Stimulated activated CD4-positive, alpha-beta T cell treated with anti-CD3 and anti-CD28 coated beads, Interleukin-1b, Interleukin-23, amount 100 ng/mL, for 1 hour (primary cell): Measurements from ENCODE around the gene SLC27A4.

Experiments used
- DNase-seq, 2 donors: peaks; one replicate each; pipeline ENCODE4 v3.0.0-alpha.2; 2020; ENCODE audit warnings: low read depth in 2 of 2

The SLC27A4 gene

DNA sequence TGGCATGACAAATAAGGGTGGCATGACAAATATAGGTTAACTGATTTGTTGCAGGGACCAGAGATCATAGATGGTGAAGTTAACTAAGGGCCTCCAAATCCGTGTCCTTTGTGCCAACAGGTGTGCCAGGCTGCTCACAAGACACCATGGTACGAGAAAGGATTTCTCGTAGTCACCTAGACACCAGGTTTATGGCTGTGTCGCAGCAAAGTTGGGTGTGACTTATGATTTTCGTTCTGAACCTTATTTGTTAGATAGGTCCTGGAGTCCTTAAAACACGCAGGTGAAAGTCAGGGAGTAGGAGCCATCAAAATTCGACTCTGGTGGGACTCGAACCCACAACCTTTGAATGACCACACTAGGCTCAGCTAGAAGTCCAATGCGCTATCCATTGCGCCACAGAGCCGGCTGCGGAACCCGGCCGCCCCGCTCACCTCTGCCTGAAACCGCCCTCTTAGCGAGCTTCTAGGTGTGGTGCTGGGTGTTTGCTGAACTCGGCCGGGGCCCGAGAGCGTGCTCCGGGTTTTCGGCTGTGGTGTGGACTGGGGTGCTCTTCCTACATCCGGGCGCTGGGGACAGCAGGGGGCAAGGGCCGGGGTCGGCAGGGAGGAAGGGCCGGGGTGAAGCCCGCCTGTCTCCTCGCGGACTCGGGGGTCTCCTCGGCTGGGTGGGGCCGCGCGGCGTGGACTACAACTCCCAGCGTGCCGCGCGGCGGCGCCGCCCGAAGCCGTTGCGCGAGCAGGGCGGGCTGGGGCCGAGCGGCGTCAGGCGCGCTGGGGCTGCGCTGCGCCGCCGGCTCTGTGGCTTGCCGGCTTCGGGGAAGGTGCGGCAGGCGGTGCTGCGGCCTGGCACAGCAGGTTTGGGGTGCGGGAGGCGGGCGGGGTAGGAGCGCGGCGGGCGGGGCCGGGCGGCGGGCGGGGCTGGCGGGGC lies at the start of gene SLC27A4:
Gene SLC27A4, plus strand, starts transcription at position 767 of the 930 bp plus-strand sequence. CDS start 2,606 bp downstream, outside the sequence.
- DNase-seq, result peak; percentile 54

DNA sequence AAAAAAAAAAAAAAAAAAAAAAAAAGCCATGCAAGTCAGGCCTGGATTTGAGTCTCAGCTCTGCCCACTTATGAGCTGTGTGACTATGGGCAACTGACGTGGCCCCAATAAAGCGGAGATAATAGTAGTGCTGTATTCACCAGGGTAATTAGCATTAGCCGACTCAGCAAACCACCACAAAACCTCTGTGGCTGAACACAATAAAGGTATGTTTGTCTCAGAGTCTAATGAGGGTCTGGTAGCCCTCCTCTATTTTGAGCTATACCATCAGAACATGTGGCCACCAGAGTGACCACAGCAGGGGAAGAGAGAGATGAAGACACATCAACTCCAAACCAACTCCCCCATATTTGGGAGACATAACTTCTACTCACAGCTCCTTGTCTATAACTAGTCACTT lies 48.3 kb upstream of the SLC27A4 start:
- DNase-seq, result no peak

DNA sequence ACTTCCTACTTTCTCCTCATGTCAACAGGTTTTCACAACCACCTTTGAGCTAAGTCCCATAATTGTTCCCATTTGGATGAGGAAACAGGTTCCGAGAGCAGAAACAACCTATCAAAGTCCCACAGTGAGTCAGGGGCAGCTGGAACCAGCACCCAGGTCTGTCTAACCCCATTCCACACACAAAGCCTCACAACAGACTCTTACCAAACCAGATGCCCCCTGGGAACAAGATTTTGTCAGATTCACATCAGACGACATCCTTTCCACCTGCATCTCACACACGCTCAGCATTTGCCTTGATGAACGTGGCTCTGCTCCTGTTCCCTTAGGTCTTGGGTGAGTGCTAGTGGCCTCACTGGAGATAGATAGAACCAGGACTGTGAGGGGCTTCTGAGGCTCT lies 47.2 kb upstream of the SLC27A4 start:
- DNase-seq, result no peak

DNA sequence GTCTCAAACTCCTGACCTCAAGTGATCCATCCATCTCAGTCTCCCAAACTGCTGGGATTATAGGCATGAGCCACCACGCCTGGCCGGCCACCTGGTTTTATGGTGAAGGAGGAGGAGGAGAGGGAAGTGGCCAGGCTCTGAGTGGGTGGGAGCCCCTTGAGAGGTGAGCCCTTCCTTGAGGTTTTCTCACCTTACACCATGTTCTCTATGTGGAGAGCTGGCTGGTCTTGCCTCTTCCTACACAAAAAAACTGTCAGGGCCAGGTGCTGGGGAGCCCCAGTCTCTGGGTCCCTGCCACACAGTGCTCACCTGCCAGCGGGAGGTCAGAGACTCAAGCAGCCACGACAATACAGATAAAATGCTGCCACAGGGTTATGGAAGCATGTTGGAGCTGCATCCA lies 46.2 kb upstream of the SLC27A4 start:
- no peak for DNase-seq

DNA sequence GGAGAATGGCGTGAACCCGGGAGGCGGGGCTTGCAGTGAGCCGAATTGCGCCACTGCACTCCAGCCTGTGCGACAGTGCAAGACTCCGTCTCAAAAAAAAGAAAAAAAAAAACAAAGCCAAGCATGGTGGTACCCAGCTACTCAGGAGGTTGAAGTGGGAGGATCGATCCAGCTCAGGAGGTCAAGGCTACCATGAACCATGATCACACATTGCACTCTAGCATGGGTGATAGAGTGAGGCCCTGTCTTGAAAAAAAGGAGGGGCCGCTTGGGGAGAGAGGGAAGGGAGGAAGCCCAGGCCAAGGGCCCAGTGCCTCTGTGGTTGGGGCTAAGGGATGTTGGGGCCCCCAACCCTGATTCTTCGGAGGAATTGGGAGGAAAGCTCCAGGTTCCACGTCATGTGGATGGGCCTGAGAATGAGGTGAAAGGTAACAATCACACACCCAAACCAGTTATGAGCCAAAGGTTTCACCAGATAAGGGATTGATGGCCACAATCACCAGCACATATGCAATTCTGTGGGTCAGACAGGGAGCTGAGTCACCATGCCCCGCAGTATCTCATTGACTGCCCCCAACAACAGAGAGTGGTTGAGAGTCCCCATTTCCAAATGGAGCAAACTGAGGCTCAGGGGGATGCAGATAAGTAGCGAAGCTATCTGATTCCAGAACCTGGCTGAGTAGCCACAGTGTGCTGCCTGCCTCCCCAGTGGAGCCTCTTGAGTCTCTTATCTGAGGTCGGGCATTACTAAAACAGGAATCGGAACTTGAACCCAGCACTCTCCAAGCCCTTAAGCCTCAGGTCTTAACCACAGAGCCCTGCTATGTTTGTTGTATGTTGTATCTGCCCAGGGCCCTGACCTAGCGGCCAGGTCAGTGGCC lies 43.7 kb upstream of the SLC27A4 start:
- no peak for DNase-seq

DNA sequence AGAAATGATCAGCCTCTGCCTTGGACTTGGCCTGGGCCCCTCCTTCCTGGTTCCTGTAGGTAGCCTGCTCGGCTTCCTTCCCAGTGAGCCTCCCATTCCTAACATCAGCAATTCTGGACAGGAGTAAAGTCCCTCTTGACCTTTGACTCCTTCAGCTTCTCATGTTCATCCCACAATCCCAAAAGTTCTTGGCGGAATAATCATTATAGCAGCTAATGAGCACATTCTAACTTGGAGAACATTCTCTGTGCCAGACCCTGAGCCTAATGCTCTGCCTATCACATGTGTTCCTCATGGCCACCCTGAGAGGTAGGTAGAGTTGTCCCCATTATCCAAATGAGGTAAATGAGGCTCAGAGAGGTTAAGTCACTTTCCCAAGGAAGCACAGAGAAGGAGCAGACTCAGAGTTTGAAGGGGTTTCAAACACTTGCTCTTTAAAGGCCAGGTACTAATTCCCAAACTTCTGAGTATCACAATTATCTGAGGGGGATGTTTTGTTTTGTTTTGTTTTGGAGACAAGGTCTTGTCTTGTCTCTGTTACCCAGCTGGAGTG lies 43.0 kb upstream of the SLC27A4 start:
- DNase-seq, result no peak

DNA sequence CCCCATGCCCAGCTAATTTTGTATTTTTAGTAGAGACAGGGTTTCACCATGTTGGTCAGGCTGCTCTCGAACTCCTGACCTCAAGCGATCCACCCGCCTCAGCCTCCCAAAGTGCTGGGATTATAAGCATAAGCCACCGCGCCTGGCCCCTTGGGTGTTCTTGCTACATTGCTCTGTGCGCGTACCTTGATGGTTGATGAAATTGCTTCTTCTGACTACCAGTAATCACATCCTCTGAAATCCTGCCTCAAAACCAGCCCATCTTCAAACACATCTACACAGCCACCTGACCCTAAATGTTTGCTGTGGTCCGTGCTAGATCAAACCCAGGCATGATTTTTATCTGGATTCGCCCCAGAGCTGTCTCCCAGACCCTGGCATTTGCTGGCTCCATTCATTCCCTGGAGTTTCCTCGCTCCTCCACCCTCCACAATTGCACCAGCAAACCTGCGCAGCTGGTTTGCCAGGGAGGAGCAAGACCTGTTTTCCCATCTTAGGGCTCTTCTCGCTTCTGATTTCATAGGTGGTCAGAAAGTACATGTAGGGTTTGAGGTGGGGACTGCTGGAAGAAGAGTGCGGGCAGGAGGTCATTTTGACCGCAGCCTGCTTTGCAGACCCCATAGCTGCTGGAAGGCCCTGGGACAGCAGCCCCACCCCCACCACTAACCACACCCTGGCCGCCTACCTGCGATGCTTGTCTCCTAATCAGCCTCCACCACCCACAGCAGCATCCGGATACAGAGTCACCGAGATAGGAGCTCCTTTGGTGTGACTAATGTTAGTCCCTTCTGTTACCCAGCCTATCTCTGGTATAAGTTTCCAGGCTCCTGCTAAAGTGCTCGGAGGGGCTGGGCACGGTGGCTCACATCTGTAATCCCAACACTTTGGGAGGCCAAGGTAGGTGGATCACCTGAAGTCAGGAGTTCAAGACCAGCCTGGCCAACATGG lies 41.5 kb upstream of the SLC27A4 start:
- DNase-seq, result no peak

DNA sequence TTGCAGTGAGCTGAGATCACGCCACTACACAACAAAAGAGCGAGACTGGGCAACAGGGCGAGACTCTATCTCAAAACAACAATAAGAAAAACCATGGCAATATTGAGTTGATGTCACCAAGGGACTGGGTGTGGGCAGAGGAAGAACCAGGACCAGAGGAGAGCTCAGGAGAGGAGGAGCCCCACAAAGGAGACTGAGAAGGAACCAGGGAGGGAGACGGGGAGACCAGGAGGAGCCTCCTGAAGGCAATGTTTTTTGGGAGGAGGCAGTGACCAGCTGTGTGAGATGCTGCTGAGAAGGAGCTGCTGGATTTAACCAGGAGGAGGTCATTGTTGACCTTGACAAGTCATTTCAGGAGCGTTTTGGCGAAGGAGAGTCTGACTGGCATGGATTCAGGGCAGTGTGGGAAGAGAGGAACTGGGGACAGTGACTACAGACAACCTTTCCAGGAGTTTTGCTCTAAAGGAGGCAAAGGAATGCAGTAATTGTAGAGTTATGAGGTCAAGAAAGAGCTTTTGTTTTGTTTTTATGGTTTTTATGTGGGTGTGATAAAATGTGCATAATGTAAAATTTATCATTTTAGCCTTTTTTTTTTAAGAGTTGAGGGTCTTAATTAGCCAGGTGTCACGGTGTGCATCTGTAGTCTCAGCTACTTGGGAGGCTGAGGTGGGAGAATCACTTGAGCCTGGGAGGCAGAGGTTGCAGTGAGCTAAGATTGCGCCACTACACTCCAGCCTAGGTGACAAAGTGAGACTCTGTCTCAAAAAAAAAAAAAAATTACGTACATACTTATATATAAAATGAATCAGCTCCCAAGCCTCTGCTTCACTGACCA lies 36.0 kb upstream of the SLC27A4 start:
- no peak for DNase-seq

DNA sequence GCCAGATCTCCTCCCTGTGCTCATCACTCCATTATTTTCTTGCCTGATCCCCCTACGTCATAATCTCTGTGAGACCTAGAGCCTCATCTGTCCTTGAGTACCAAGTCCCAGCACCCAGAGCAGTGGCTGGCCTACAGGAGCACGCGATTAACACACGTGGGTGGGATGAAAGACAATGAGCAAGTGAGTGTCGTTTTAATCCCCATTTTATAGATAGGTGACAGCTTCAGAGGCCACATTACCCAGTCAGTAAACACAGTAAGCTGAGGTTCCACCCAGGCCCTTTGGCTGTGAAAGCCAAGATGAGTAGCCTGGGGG lies 35.4 kb upstream of the SLC27A4 start:
- DNase-seq, result no peak

DNA sequence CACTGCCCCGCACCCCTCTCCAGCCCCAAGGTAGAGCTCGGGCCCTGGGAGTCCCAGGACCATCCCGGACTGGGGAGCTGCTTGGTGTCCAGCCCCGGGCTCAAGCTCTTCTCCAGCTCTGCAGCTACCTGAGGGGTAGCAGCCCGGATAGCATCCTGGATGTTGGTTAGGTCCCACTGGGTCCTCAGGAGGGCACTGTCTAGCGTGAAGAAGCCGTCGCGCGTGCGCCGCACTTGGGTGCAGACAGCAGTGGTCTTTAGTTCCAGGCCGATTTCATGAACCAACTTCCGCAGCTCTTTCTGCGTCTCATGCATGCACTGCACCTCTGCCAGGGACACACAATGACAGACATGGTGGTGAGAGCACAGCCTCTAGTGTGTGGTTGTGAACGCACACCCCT lies 30.8 kb upstream of the SLC27A4 start:
- DNase-seq, result no peak

DNA sequence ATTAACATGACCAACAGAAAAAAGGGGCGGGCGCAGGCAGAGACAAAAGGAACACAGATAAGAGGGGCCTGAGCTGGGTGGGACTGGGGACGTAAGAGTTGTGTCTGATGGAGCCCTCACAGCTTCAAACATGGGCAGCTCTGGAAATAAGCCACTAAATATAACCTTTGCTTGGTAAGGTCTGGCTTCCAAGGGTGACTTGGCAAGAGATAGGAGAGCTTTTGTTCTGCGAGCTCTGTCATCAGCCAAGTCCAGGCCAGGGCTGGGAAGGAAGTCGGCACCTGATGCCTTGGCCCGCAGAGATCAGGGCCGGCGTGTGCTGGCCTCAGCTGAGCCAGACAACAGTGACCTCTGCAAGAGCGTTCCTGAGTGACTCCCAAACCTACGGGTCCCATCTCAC lies 29.9 kb upstream of the SLC27A4 start:
- DNase-seq, result no peak

DNA sequence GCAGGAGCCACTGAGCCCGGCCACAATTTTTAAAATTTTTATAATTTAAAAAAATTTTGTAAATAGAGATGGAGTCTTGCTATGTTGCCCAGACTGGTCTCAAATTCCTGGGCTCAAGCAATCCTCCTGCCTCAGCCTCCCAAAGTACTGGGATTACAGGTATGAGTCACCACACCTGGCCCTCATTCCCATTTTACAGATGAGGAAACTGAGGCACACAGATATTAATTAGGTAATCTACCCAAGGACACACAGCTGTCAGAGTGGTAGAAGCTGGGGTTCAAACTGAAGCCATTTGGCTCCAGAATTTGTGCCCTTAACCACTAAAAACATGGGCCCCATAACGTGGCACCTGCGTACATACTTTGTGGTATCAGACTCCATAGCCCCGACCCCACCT lies 25.6 kb upstream of the SLC27A4 start:
- no peak for DNase-seq

DNA sequence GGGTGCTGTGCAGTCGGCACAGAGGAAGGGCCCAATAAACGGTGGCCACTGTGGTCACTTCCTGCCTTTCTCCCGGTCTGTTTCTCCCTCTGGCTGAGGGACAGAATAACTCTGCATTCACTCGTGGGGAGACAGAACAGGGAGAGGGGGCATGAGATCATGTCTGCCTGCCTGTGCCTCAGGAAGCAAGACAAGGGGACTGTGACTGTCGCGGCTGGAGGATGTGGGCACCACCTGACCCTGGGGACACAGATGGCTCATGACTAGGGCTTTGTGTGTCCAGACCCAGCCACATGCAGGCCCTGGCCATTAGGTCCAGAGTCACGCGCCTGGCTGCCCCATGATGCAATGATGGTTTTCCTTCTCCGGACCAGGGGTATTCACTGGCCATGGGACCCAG lies 23.9 kb upstream of the SLC27A4 start:
- DNase-seq, result no peak

DNA sequence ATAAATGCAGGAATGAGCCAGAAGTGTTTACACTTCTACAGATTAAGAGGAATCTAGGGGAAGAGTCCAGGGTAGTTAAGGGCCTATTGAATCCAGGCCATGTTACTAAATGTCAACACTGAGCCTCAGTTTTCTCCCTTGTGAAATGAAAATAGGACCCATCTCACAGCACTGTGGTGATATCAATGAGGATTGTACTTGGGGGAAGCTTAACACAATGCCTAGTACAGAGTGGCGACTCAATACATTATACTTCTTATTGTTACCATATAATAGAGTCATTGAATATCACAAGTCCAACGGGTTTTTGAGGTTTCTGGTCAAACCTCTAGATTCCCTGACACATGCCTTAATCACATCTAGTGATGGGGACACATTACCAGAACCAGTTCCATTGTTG lies 22.7 kb upstream of the SLC27A4 start:
- DNase-seq, result no peak

DNA sequence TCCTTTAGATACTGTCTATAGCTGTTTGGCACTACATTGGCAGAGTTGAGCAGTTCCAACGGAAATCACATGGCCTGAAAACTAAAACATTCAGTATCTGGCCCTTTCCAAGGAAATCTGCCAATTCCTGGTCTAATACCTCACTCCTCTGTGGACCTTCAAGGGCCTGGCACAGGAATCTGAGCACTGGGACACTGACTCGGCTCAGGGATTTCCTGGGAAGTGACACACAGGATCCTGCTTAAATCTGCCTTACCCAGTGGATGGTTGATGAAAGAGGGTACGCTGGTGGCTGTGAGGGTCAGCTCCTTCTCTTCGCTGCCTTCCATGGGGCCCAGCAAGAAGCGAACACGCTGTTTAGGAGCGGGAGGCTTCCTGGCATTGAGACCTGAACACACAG lies 19.0 kb upstream of the SLC27A4 start:
- DNase-seq, result no peak

DNA sequence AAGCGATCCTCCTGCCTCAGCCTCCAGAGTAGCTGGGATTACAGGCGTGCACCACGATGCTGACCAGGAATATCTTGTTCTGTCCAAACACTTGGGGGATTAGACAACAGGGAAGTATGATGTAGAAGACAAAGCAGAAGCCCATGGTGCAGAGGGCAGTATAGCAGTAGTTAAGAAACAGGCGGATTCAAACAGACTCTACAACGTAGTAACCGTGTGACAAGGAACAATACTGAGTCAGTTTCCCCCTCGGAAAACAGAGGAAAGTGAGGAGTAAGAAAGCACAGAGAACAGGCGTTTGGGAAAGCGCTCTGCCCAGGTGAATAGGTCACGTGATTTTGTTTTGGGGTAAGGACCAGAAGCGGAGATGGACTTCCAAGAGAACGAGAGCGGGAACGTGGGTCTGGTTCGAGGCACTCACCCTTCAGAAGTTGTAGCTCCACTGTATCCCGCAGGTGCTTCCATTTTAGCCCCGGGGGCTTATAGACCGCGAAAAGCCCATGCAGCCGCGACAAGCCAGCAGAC lies 18.4 kb upstream of the SLC27A4 start:
- no peak for DNase-seq

DNA sequence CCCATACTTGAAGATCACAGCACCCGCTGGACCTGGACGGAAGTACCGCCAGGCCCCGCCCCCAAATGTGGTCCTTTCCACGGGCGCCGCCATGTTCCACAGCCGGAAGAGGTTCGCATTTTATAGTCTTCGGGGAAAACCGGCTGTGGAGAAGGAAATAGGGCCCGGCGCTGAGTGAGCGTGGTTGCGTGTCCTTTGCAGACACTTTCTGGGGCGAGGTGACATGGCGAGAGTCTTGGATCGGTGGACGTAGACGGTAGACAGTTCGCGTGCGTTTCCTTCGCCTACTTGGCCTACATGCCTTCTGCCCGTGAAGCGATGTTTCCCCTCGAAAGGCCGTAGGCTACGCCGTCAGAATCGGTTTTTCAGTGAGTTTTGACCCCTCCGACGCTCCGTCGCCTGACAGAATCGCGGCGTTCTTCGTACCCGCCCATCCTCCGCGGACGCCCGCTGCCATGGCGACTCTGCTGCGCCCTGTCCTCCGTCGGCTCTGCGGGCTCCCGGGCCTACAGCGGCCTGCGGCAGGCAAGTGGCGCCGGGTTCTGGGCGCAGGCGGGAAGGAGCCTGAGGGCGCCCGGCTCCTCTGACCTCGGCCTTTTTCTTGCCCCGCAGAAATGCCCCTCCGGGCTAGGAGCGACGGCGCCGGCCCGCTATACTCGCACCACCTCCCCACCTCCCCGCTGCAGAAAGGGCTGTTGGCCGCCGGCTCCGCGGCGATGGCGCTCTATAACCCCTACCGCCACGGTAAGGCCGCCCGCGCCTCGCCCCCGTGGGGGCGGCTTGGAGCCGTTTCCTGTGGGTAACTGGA lies 17.7 kb upstream of the SLC27A4 start, which contains the start of the genes COQ4 and TRUB2:
Gene COQ4, plus strand, starts transcription at position 436 of the 808 bp plus-strand sequence. Its CDS starts 20 bp downstream, at position 456.
Gene TRUB2, minus strand, starts transcription at position 44 of the 808 bp plus-strand sequence. Its CDS starts 39 bp downstream, at position 5.
- peak; percentile 79 to 87 for DNase-seq

DNA sequence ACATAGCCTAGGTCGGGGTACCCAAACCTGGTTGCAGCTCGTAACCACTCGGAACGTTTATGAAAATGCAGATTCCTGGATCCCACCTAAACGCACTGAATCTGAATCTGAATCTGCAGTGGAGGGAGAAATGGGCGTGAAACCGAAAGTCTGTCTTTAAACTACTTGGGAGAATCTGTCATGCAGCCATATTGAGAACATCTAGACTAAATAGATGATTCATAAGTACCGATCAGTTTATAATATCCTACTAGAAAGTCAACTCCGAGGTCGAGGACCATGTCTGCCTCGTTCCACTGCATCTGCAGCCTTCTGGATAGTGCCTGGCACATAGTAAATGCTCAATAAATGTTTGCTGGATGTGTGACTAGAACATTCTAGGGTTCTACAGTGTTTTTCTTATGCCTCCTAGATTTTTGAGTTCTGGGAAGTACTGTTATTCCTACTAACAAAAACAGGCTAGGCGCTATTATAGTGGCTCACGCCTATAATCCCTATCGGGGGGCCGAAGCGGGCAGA lies 17.1 kb upstream of the SLC27A4 start:
- DNase-seq, result no peak

DNA sequence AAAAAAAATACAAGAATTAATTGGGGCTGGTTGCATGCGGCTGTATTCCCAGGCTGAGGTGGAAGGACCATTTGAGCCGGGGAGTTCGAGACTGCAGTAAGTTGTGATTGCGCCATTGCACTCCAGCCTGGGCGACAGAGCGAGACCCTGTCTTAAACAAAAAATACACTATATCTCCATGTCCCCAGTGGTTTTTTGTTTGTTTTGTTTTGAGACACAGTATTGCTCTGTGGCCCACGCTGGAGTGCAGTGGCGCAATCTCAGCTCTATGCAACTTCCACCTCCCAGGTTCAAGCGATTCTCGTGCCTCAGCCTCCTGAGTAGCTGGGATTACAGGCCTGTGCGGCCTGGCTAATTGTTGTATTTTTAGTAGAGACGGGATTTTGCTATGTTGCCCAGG lies 16.5 kb upstream of the SLC27A4 start:
- DNase-seq, result no peak
